ENCODE measurements around the gene DGKD.

Gene DGKD

DNA sequence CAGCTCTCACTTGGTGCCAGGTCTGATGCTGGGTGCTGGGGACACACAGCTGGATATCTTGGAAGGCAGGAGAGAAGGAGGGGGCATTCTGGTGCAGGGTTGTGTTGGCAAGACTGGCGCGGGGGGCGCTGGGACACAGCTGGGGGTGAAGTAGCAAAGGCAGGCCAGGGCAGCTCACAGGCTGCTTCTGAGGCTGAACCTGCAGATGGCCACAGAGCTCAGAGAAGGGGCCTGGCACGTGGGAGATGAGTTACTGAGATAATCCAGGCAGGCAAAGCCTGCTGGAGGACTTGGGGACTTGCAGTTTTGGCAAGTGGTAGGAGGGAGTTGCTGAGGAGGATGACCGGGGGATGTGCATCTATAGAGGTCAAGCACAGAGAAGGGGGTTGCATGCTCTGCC, 16.2 kb upstream of the DGKD start:
- DNase-seq, result no peak

- DNase-seq, result no peak
These were observed 15.4 kb upstream of the DGKD start for GRCh38 chr2:233338812-233339368.

DNA sequence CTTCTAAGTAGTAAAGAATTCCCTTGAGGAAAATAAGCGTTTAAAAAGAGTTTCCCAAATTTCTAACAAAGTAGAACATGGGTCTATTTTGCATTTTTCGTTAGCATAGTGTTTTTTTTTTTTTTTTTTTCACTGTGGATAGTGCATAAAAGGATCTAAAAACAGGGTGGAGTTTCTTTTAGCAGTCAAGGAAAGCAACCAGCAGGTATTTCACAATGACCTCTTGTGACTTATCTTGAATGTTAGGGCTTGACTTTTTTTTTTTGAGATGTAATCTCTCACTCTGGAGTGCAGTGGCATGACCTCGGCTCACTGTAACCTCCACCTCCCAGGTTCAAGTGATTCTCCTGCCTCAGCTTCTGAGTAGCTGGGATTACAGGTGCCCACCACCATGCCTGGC, 14.9 kb upstream of the DGKD start:
- no peak for DNase-seq

DNA sequence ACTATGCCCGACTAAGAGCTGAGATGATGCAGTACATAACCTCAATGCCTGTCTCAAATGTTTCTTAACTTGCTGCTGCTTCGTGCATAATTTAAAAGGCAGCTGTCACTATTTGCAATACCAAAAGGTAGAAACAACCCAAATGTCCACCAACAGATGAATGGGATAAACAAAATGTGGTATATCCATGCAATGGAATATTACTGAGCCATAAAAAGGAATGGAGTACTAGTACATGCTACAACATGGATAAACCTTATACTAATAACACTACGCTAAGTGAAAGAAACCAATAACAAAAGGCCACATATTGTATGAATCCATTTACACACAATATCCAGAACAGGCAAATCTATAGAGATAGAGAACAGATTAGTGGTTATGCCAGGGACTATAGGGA, 13.0 kb upstream of the DGKD start:
- no peak for DNase-seq

DNA sequence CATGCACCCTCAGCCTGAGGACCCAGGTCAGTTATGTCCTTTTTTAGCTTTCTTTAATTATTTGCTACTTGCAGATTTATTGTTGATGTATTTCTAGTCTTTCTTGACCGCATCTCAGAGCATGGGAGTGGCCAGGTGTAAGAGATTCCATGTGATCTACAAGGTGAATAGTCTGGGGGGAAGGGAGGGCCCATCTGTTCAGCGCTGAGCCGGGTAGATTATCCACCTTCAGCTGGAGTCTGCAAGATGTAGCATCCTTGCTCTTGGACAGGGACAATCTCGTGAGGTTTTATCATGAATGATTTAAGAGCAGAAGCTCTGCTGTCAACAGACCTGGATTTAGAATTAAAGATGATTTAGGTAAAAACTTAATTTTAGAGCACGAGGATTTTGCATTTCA, 12.0 kb upstream of the DGKD start:
- DNase-seq, result no peak

DNA sequence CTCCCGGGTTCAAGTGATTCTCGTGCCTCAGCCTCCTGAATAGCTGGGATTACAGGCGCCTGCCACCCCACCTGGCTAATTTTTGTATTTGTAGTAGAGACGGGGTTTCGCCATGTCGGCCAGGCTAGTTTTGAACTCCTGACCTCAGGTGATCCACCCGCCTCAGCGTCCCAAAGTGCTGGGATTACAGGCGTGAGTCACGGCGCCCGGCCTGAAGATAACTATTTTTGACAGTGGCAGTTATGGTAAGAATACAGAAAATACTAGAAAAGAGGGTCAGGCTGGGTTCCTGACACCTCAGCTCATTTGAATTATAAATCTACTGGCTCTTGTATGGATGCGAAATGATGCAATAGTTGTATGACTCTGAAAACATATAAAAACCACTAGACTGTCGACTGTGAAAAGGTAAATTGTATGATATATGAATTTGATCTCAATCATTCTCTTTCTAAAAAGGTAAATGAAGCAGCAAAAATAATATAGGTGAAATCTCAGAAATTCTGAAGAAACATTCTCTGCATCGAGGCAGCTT, 11.1 kb upstream of the DGKD start:
- DNase-seq, result no peak

DNA sequence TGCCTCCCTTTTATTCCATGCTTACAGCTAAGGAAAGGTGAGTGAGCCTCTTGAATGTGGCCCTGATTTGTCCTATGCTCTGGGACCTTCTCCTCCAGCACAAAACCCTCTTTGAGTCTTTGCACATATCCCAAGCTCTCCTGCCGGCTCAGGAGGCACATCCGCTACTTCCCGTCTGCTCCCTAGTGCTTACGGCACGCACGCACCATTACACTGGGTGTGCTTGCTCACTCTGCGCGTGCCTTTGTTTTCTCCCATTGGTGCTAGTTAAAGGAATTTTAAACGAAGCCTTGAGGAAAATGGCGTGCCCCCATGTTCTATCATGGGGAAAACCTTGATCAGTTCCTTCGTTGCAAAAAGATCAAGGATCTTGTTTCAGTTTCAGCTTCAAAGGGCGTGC, 7.9 kb upstream of the DGKD start:
- DNase-seq, result no peak

DNA sequence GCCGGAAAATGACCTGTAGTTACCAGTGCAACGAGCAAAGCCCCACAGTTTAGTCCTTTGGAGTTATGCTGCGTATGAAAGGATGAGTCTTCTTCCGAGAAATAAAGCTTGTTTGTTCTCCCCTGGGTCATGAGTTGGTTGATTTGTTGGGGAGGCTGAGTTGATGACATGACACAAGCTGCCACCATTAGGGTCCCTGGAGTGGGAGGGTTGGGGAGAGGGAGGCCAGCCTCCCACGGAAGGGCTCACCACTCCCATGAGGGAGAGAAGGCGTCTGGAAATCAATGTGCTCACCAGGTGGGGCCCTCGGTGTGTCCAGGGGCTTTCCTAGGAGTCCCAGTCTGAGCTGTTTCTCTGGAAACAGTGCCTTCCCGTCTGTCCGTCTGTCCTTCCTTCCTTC, 7.4 kb upstream of the DGKD start:
- no peak for DNase-seq

DNA sequence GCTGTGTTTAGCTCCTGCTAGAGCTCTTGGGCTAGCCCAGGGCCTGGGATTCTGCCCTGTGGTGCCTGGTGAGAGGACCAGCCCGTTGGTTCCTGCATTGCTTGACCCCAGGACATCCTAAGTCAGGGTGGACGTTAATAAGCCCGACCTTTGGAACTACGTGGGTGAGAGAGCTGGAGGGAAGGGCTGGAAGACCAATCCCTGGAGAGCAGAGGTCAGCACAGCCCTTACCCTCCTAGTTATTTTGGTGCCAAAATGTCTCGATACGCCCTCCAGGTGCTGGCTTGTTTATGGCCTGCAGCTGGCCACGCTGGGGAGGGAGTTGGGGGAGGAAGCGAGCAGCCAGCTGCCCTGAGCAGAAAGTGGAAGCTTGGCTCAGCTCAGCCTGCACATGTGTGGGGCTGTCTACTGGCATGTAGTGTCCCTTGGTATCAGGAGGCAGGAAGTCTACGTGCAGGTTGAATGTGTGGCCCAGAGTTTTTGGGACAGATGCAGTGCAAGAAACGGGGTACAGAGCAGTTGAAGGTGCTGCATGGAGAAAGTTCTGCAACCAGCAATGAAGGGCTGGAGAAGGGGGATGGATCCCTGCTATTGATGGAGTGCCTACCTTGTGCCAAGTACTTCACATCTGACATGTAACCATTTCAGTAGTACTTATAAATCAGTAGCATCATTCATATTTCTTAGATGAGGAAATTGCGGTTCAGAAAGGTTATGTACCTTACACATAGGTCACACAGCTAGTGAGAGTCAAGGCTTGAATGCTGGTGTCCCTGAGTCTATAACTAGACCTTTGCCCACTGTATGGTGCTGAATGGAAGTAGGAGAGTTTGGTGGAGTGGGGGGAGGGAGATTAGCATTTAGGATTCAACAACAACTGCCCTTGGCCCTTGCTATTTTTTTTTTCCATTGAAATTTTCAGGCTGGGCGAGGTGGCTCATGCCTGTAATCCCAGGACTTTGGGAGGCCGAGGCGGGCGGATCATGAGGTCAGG, 5.0 kb upstream of the DGKD start:
- DNase-seq, result no peak

GRCh38 chr2:233350708-233351107, 3.6 kb upstream of the DGKD start:
- peak; percentile 75 for DNase-seq

DNA sequence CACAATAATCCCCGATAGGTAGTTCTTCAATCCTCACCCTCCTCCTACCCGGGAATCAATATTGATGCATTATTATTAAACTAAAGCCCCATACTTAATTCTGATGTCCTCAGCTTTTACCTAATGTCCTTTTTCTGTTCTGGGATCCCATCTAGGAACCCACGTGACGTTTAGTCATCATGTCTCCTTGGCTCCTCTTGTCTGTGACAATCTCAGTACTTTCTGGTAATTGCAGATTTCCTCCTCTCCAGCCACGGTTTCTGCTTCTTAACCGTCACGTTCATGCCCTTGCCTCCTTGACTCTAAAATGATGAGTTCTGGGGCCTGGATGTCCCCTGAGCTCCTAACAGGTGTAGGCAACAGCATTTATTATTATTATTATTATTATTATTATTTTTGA, 2.9 kb upstream of the DGKD start:
- no peak for DNase-seq

DNA sequence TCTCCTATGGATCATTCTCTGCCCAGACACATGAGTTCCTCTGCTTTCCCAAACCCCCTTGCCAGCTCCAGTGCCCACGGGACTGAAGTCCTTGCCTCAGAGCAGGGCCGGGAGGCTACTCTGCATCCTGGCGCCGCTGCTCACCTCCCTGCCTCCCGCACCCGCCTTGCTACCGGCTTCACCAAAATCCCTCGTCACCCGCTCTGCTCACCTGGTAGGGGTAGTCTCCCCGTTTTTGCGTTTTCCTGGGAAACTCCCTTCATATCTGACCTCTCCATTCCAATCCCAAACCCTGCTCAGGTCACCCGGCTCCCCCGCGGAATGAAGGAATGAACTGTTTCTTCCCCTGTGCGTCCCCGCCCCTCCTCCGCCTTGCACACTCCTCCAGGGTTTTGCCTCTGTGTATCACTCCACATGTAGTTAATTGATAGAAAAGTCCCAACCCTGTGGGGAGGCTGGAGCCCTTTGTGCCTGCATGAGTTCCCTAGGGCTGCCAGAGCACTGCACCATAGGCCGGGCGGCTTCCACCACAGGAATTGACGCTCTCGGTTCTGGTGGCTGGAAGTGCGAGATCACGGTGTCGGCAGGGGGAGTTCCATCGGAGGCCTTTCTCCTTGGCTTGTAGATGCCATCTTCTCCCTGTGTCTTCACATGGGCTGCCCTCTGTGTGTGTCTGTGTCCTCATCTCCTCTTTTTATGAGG, 2.0 kb upstream of the DGKD start:
- DNase-seq, result no peak

DNA sequence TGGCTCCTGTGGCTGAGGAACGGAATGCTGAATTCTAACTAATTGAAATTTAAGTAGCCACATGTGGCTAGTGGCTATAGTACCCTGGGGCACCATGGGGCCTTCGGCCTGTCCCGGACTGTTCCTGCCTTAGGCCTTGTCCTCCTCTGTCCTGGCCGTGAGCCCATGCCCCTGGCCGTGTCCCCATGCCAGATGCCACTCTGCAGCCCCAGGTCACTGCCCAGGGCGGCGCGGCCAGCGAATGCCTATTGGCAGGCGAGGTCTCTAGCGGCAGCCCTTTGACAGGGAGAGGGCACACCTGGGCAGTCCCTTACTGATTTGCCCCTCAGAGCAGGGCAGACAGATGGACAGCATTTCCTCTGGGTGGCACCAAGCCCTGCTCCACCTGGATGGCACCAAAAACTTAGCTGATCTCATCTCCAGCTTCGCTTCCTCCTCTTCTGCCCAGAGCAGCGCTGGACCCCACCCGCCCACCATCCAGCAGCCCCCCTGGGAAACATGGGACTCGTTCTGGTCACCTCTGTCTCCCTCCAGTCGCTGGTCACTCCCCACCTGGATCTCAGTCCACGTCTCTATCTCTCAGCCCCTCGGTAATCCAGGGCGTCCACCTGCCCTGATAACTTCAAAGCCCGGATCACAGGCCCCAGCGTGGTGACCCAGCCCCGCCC, 1.1 kb upstream of the DGKD start:
- no peak for DNase-seq

DNA sequence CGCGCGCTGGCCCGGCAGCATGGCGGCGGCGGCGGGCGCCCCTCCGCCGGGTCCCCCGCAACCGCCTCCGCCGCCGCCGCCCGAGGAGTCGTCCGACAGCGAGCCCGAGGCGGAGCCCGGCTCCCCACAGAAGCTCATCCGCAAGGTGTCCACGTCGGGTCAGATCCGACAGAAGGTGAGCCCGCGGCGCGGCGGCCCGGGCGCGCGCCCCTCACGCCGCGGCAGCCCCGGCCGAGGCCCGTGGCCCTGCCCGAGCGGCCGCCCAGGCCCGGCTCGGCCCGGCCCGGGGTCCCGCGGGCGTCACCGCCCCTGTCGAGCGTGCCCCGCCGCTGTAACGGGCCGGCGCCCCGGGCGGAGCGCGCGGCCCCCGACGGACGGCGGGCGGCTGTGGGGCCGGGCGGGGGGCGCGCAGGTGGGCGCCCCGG, 218 bp downstream of the DGKD start:
- no peak for DNase-seq

DNA sequence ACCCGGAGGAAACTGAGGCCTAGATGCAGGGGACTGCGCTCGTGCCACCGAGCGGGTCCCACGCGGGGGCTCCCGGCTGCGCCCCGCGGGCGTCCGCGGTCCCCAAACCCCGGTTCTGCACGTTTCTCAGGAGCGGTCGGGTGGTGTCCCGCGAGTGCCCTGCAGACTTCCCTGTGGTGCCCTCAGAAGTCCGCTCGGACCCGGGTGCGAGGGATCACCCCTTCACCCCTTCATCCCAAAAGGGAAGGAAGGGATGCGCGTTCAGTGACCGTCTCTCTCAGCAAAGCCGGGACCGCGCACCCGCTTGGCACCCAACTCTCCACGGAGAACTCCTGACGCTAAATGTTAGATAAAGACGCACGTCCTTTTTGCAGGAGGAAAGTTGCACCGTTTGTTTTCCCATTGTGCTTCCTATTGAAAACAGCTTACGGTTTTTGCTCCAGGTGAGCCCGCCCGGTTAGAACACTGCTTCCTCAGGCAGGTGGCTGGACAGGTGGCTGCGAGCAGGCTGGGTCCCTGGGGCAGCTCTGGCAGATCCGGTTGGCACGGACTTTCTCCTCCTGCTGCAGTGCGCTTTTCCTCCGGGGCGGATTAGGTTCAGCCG, 779 bp downstream of the DGKD start:
- DNase-seq, result peak; percentile 12

- DNase-seq, result no peak
These were observed 1.6 kb downstream of the DGKD start for GRCh38 chr2:233355916-233356315.

DNA sequence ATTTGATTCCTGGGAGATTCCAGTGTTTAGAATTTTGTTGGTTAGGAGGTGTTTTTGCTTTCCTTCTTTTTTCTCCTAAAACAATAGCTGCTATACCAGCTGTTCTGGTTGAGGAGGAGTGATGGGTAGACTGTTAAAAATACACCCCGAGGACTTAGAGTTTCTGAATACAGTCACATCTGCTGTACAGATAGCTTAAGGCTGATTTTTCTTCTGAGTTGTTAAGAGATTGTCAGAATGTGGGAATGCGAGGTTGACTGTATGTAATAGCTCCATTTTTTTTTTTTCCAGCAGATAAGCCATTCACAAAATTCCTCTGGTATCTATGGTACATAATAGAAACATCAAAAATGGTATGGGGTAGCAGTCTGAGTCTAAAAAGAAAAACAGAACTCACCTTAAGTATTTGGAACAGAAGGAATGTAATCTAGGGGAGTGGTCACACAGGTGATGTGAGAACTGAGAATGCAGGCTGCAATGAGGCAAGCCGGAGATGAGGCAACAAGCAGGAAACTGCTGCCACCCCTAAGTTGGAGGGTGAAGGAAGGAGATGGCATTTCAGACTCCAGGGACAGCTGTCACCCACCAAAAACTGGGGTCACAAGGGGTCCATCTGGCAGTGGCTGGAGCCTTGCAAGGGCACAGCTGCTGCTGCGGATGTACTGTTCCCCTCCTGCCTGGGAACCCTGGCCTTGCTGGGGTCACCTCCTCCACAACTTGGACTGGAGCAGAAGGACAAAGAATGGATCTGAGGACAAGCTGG, 2.4 kb downstream of the DGKD start:
- no peak for DNase-seq

GRCh38 chr2:233358335-233358734, 4.0 kb downstream of the DGKD start:
- no peak for DNase-seq

DNA sequence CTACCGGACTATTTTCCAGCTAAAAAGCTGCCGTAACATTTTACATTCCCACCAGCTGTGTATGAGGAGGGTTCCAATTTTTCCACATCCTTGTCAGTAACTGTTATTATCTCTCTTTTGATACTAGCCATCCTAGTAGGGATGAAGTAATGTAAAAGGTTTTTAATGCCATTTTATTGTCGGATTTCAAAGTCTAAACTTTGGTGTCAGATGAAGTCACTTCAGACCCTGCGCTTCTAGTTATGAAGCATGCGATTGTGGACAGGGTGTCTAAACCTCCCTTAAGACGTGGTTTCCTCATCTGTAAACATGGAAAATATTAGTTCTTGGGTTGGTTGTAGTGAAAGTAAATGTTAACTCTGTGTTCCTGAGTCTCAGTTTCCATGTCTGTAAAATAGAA, 4.7 kb downstream of the DGKD start:
- no peak for DNase-seq

GRCh38 chr2:233359823-233360222, 5.5 kb downstream of the DGKD start:
- no peak for DNase-seq

GRCh38 chr2:233360771-233361176, 6.5 kb downstream of the DGKD start:
- DNase-seq, result no peak

GRCh38 chr2:233361297-233361696, 7.0 kb downstream of the DGKD start:
- DNase-seq, result no peak

Data from hematopoietic multipotent progenitor cell treated with erythropoietin and hydrocortisone succinate and interleukin-3 and kit ligand, for 8 days (in vitro differentiated cells).